HG03196 (cell line): Measurements from ENCODE around the gene FNDC7.
"Not testable (repeated sequence)": the region's sequence is repeated elsewhere in the genome, so short reads cannot be mapped to it uniquely, and the experiment has no call there.

Experiments used
- ATAC-seq: cut with Tn5 transposase; IDR thresholded peaks from one replicate; pipeline ENCODE4 v1.9.1; 2021; ENCODE audit not compliant: unreplicated experiment

Gene FNDC7

GRCh38 chr1:108712606-108713150, at the start of gene FNDC7:
Gene FNDC7, plus strand, starts transcription at chr1:108712908. Its CDS starts 26 bp downstream, at chr1:108712934.
- ATAC-seq: no peak

- ATAC-seq: no peak
Observed at GRCh38 chr1:108663074-108663473, 49.6 kb upstream of the FNDC7 start.

GRCh38 chr1:108664481-108664880, 48.2 kb upstream of the FNDC7 start:
- no peak for ATAC-seq

- ATAC-seq: no peak
Observed at GRCh38 chr1:108665067-108665466, 47.6 kb upstream of the FNDC7 start.

GRCh38 chr1:108665771-108666170, 46.9 kb upstream of the FNDC7 start:
- no peak for ATAC-seq

GRCh38 chr1:108667422-108667821, 45.3 kb upstream of the FNDC7 start:
- not testable (repeated sequence) for ATAC-seq

- ATAC-seq: no peak
Observed at GRCh38 chr1:108668777-108669176, 43.9 kb upstream of the FNDC7 start.

GRCh38 chr1:108669679-108670078, 43.0 kb upstream of the FNDC7 start:
- ATAC-seq: no peak

GRCh38 chr1:108670131-108670773, 42.5 kb upstream of the FNDC7 start:
- ATAC-seq: no peak

GRCh38 chr1:108671143-108671542, 41.6 kb upstream of the FNDC7 start:
- no peak for ATAC-seq

- ATAC-seq: no peak
Observed at GRCh38 chr1:108678706-108679105, 34.0 kb upstream of the FNDC7 start.

GRCh38 chr1:108679586-108680213, 33.0 kb upstream of the FNDC7 start:
- ATAC-seq: no peak

- ATAC-seq: not testable (repeated sequence)
Observed at GRCh38 chr1:108681701-108682100, 31.0 kb upstream of the FNDC7 start.

GRCh38 chr1:108685529-108685928, 27.2 kb upstream of the FNDC7 start:
- no peak for ATAC-seq

GRCh38 chr1:108686614-108687313, 25.9 kb upstream of the FNDC7 start:
- no peak for ATAC-seq

- no peak for ATAC-seq
Observed at GRCh38 chr1:108691128-108691941, 21.4 kb upstream of the FNDC7 start.

GRCh38 chr1:108691942-108692723, 20.6 kb upstream of the FNDC7 start, which contains the start of gene PRPF38B:
Gene PRPF38B, plus strand, starts transcription at chr1:108692310. Its CDS starts 282 bp downstream, at chr1:108692592.
- ATAC-seq: peak; percentile 95

GRCh38 chr1:108692724-108693655, 19.7 kb upstream of the FNDC7 start:
- peak; percentile 57 for ATAC-seq

- ATAC-seq: no peak
Observed at GRCh38 chr1:108695535-108695934, 17.2 kb upstream of the FNDC7 start.
